Stimulated activated CD4-positive, alpha-beta T cell treated with anti-CD3 and anti-CD28 coated beads, TNF-alpha, amount 100 ng/mL, for 4 hours (primary cell): ENCODE data around the gene SLC38A3.
A peak's percentile ranks its signal among the peaks of the same experiment; 100 is the strongest.

Experiments
- DNase-seq, 3 experiments: peaks; one replicate each; pipeline ENCODE4 v3.0.0-alpha.2; 2020; ENCODE audit warnings: low read depth in 3 of 3

The SLC38A3 gene

GRCh38 chr3:50192124-50192523, 12.9 kb upstream of the SLC38A3 start:
- DNase-seq = no peak

GRCh38 chr3:50192689-50193141, 12.4 kb upstream of the SLC38A3 start:
- peak; percentile 72 for DNase-seq

- no peak for DNase-seq
Measured at GRCh38 chr3:50193286-50193685, 11.8 kb upstream of the SLC38A3 start.

GRCh38 chr3:50193746-50194127, 11.3 kb upstream of the SLC38A3 start:
- no peak for DNase-seq

GRCh38 chr3:50194128-50194902, 10.8 kb upstream of the SLC38A3 start:
- peak; percentile 71 to 90 (median 88) for DNase-seq

- DNase-seq = no peak
Measured at GRCh38 chr3:50194903-50195500, 10.1 kb upstream of the SLC38A3 start.

GRCh38 chr3:50195501-50196252, 9.4 kb upstream of the SLC38A3 start:
- DNase-seq = no peak

GRCh38 chr3:50196253-50196801, 8.7 kb upstream of the SLC38A3 start:
- DNase-seq = no peak

- DNase-seq = no peak
Measured at GRCh38 chr3:50201573-50202315, 3.3 kb upstream of the SLC38A3 start.

- no peak for DNase-seq
Measured at GRCh38 chr3:50202353-50203112, 2.5 kb upstream of the SLC38A3 start.

GRCh38 chr3:50203113-50203808, 1.8 kb upstream of the SLC38A3 start:
- no peak for DNase-seq

- no peak for DNase-seq
Measured at GRCh38 chr3:50203809-50204803, 965 bp upstream of the SLC38A3 start.

- no peak for DNase-seq
Measured at GRCh38 chr3:50205413-50206276, 574 bp downstream of the SLC38A3 start.

- no peak for DNase-seq
Measured at GRCh38 chr3:50207359-50208042, 2.4 kb downstream of the SLC38A3 start.

- no peak for DNase-seq
Measured at GRCh38 chr3:50208677-50209344, 3.7 kb downstream of the SLC38A3 start.

GRCh38 chr3:50210176-50210509, 5.1 kb downstream of the SLC38A3 start:
- no peak for DNase-seq
